COLO668 (cell line): ENCODE measurements around the gene VSIR.

Experiments
- DNase-seq: peaks from one replicate; lab custom pipeline; 2025; ENCODE audit not compliant: unreplicated experiment; lab: John Stamatoyannopoulos, UW

Gene VSIR

GRCh38 chr10:71748671-71749191, 24.6 kb downstream of the VSIR start:
- no peak for DNase-seq

DNA sequence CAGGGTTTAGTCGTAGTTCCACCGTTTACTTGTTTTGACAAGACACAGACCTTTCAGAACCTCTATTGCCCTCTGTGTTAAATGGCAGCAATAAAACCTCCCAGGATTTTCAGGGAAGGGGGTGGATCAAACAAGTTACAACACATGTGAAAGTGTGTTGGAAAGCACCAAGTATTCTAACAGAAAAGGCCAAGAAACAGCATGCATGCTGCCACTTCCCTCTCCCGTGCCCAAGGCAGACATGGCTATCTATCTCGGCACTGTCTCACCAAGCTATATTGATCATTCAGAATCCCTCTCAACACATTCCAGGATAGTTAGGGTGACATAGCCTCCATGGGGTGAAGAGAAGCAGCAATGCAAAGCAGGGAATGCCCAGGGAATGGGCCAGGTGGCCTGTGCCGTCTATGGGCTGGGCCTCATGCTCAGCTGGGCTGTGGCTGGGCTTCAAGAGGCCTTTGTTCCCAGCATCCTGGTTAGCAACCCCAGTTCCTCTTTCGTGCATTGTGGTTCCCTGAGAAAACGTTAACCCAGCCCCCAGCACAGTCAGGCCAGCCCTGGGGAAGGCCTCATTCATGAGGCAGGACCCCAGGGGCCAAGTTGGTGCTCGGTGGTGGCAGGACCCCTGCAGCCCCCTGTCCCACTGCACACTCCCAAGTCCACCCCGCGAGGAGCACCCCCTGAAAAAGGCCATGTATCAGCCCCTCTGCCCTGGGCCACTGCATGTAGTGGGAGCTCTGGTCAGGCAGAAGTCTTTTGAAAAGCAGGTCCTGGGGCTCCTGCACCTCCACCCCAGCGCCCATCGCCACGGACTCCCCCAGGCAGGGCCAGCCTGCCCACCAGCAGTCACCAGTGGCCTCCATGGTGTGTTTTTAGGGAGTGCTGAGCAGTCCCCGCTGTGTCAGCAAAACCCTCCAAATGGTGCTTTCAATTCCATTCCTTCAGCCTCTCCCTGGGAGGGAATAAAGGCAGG, 25.5 kb downstream of the VSIR start:
- DNase-seq = no peak

DNA sequence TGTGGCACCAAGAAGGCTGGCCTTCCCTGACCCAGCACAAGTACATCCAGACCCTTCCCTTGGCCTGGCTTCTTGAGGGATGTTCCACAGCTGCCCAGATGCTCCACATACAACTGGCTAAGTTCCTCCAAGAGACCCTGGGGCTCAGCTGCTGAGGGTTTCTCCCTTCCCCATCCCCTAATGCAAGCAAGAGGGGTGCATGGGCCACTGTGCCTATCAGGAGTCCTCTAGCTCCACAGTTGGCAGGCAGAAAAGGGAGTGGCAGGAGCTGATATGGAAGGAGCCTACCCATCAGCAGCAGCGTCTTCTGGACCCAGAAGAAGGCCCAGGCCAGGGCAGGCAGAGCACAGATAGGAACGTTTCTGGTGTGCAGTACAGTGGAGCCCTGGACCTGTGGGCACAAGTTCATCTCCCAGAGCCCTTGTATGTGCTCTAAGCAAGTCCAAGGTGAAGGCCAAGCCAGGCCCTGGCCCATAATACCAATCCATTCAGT, 26.2 kb downstream of the VSIR start:
- DNase-seq = no peak

DNA sequence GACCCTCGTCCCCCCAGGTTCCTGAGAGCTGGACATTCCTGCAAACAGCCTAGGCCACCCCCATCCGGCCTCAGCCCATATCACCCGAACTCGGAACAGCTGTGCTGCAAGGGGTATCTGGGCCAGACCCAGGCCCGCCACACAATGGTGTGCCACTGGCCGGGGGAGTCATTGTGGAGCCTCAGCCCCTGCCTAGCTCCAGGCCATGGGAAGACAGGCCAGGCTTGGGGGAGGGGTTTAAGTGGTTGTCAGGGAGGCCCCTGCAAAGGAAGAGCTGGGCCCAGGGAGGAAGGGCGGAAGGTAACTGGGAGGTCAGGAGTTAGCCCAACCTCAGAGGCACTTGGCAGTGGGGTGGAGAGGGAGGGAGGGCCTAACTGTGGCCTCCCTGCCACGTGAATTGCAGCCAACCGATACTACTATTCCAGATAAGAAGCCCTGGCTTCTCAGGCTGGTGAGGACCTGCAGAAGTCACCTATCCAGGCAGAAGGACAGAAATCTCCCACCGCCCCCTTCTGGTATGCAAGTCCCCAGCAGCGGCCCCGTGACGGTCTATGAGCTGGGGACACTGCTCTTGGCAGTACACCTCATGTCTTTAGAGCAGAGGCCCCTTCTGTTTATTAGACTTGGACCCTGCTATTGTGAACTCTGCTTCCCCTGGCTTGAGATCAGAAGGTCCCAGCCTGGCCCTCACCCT, 26.8 kb downstream of the VSIR start:
- no peak for DNase-seq

GRCh38 chr10:71745664-71746250, 27.6 kb downstream of the VSIR start:
- no peak for DNase-seq

DNA sequence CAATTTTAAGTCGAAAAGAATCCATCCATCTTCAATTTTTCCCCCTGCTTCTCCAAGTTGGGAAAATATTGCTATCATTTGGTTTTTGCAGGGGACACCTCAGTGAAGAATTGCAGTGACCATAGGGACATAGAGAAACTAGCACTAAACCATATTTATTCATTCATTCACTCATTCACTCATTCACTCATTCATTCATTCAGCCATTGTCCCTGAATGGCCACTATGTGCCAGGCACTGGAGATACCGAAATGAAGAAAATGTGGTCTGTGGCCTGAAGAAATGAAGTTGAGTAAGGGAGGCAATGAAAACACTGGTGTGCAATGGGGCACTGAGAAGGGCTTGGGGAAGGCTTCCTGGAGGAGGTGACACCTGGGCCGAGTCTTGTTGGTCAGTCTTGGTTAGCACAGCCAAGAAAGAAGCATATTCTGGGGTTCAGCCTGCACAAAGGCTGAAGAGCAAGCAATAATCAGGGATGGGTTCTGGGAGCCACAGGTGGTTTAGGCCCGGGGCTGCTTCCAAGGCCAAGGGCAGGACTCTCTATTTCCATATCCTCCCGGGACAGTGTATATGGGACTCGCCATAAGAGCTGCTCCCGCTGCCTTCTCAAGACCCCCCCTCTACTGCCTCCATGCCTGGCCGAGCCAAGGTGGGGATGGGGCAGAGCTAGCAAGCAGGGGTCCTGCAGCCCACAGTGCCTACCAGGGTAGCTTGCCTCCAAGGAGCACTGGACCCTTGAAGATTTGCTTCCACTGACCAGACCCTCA, 28.2 kb downstream of the VSIR start:
- no peak for DNase-seq

DNA sequence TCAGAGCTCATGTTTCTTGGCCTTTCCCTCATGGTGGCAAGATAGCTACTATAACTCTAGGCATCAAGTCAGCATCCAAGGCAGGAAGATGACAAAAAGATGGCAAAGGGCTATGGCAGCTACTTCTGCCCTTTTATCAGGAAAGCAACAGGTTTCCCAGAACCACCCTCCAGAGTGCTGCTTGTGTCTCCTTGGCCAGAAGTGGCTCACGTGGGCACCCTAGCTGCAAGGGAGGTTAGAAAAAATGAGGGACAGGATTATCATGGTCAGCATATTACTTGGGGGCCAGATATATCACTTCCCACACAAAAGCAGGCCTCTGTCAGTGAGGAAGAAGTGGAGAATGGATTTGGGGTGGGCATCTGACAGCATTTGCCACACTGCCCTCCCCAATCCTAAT, 29.5 kb downstream of the VSIR start:
- DNase-seq = no peak

- DNase-seq = no peak
These were observed 30.1 kb downstream of the VSIR start for GRCh38 chr10:71743089-71743838.

DNA sequence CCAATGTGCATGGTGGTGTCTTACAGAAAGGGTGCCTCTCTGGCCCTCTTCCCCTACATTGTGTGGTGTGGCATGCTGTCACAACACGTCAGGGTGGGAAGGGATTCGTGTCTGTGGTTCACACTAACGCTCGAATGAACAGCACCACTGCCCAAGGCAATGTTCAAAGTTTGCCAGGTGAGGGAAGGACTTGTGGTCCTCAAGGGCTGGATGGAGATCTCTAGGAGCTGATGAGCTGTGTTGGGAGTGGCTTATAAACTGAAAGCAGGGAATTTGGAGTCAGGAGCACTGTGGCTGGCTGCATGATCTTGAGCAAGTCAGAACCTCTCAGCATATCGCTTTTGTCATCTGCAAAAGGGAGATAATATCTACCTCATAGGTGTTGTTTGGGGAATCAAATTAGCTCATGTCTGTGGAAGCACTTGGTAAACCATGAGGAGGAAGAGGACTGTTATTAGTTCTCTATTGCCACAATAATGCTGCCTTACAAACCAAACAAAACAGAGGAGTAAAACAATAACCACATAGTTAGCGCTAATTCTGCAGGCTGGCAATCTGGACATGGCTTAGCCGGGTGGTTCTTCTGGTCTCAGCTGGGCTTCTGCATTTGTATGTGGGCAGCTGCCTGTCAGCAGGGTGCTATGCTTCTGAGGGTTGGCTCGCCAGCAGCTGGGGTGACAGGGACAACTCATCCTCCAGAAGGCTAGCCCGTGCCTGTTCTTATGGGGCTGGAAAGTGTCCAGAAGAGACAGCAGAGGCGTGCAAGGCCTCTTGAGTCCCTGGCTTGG, 30.8 kb downstream of the VSIR start:
- no peak for DNase-seq

- no peak for DNase-seq
These were observed 31.6 kb downstream of the VSIR start for GRCh38 chr10:71741671-71742070.

DNA sequence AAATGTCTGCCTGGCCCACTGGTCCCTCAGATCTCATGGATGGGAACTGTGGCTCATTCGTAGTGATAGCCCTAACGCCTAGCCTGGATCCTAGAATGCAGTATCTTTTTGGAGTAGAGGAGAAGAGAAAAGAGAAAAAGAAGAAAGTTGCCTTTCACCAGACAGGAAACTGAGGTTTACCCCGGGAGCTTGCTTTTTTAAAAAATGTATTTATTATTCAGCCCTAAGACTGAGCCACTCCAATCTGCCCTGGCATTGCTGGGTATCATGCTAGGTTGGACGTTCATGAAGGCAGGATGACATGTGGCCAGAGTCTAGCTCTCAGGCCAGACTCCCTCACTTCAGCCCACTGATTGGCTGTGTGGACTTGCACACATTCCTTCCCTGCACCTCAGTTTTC, 32.3 kb downstream of the VSIR start:
- no peak for DNase-seq

DNA sequence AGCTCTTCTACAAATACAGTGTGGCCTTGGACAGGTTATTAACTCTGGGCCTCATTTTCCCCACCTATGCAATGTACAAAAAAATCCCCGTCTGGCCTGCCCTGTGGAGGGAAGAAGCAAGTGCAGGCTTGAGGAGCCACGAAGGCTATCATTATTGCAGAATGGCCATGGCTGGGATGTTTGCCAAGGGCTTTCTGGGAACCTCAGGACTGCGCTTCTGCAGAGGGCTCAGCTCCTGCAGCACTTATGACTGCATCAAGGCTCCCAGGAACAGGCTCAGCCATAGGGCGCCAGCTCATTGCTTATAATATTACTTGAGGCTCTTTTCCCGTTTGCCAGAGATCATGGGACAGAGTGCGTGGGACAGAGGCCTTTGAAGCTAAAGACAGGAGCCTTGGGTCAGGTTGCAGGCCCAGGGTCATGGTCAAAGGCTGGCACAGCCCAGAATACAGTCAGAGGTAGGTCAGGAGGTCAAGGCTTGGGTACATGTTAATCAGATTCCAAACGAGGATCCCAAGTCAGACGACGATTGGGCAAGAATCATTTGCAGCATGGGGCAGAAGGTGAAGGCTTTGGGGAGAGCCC, 33.2 kb downstream of the VSIR start:
- DNase-seq = no peak

- no peak for DNase-seq
These were observed 33.9 kb downstream of the VSIR start for GRCh38 chr10:71739358-71739900.

DNA sequence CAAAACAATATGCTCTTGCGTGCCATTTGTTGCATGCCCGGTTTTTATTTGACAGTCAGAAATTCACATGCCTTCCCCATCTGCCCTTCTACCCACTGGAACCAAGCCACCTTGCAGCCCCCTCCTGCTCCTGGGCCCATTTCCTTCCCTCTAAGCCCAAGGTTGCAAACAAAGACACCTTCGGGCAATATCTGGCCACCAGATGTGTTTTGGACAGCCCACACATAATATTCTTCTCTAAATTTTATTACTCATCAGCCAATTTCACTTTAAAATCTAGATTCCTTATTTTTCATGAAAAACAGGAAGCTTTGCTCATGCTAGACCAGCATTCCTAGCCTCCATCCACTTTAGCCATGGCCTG, 35.5 kb downstream of the VSIR start:
- DNase-seq = no peak

DNA sequence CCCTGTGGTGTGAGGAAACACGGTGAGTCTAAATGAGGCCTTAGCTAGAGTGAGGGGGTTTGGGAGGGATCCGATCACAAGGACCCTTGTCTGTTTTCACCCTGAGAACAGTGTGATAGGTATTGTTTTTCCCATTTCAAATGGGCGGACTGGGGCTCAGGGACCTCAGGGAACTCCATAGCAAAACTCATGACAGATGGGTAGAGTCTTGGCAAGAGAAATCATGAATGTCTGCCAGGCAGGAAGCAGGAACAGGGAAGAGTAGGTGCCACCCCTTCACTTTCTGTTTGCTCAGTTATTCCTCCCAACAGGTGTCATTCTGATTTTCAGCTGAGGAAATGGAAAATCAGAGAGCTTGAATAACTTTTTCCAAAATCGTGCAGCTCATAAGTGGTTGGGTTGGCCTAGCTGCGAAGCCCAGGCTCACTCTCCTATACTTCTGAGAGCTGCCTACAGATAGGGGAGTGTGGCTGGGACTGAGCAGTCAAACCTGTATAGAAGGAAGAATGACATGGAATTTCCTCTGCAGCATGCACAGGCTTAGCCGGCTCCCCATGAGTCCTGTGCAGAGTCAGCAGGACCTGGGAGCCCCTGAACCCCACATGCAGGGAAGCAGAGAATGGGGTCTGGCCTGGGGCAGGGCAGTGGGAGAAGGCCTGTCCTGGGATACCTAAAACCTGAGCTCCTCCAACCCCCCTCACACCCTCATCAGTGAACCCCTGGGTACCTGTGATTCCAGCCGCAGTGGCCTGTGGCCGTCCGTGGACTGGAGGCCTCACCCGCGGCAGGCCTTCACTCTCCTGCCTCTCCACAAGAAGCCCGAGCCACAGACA, 36.1 kb downstream of the VSIR start:
- DNase-seq = no peak

- no peak for DNase-seq
These were observed 36.8 kb downstream of the VSIR start for GRCh38 chr10:71736570-71736952.

GRCh38 chr10:71735709-71736569, 37.4 kb downstream of the VSIR start:
- no peak for DNase-seq
